Astrocyte of the spinal cord (primary cell): ENCODE measurements around the gene NLRP1.

ENCODE experiments used
- DNase-seq: peaks from one replicate; pipeline ENCODE4 v3.0.0; 2011; ENCODE audit warnings: low read depth, low spot score
- H3K4me3 ChIP-seq: 2 replicates; pipeline ENCODE4 v1.5.1; 2011; ENCODE audit warnings: low read depth, mild to moderate bottlenecking, low read length, moderate library complexity
- in situ Hi-C: cut with HindIII; loops from 2 replicates; pipeline ENCODE4 v1.10.0; 2017; ENCODE audit warnings: low sequenced_read_pairs
- TF ChIP-seq, protein P1 (sequence below): IDR thresholded peaks from 2 replicates; pipeline ENCODE4 v1.5.1; 2012; ENCODE audit warnings: low read depth, mild to moderate bottlenecking, low read length, inconsistent platforms

NLRP1 gene

DNA sequence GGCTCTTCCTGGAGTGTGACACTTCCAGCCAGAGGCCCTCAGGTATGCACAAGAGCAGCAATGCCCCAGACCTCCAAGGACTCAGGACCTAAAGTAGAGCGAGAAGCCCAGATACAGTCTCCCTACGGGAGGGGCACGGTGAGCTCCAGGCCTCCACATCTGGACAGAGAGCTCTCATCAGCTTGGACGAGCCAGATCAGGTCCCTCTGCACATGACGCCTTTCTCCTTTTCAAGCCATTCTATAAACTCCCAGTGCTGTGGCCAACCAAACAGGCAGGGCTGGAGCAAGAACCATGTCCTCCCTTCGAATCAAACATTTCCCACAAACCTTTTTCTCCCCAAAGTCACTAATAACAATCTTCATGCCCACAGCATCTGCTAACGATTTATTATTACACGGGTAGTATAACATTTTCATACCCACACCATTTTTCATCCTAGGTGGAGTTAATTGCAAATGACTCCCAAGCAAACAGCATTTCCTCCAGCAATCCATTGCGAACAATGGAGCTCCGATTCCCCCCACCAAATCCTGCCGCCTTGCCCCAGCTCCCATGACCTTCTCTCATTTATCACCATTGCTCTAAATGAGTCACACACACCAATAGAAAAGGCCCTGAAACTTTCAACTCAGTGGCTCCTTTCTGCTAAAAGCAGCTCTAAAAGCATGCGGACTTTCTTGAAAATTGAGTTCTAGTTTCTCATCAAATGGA, 24.2 kb upstream of the NLRP1 start:
- H3K4me3 ChIP-seq, result no peak overlapping the region
- in situ Hi-C loops, result no loop called here
- TF ChIP-seq, protein P1, sequence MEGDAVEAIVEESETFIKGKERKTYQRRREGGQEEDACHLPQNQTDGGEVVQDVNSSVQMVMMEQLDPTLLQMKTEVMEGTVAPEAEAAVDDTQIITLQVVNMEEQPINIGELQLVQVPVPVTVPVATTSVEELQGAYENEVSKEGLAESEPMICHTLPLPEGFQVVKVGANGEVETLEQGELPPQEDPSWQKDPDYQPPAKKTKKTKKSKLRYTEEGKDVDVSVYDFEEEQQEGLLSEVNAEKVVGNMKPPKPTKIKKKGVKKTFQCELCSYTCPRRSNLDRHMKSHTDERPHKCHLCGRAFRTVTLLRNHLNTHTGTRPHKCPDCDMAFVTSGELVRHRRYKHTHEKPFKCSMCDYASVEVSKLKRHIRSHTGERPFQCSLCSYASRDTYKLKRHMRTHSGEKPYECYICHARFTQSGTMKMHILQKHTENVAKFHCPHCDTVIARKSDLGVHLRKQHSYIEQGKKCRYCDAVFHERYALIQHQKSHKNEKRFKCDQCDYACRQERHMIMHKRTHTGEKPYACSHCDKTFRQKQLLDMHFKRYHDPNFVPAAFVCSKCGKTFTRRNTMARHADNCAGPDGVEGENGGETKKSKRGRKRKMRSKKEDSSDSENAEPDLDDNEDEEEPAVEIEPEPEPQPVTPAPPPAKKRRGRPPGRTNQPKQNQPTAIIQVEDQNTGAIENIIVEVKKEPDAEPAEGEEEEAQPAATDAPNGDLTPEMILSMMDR, result no peak
- no peak for DNase-seq

GRCh38 chr17:5607946-5608345, 23.6 kb upstream of the NLRP1 start:
- TF ChIP-seq, protein P1, result no peak
- in situ Hi-C loops, result no loop called here
- no peak for DNase-seq
- no peak overlapping the region for H3K4me3 ChIP-seq

DNA sequence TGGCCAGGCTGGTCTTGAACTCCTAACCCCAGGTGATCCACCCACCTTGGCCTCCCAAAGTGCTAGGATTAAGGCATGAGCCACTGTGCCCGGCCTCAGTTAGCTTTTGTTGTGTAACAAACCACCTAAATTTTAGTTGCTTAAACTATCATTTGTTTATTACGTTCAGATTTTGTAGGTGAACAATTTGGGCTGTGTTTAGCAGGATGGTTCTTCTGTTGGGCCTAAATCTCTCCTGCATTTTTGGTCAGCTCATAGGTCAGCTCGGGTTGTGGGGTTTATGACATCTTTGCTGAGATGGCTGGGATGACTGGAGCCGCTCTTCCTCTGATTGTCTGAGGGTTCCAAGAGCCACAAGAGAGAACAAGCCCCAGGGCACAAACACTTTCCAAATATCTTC, 21.1 kb upstream of the NLRP1 start:
- in situ Hi-C loops, result no loop called here
- H3K4me3 ChIP-seq, result no peak overlapping the region
- TF ChIP-seq, protein P1, result no peak
- no peak for DNase-seq

- TF ChIP-seq, protein P1, result no peak
Observed at GRCh38 chr17:5600041-5600440, 15.7 kb upstream of the NLRP1 start.

DNA sequence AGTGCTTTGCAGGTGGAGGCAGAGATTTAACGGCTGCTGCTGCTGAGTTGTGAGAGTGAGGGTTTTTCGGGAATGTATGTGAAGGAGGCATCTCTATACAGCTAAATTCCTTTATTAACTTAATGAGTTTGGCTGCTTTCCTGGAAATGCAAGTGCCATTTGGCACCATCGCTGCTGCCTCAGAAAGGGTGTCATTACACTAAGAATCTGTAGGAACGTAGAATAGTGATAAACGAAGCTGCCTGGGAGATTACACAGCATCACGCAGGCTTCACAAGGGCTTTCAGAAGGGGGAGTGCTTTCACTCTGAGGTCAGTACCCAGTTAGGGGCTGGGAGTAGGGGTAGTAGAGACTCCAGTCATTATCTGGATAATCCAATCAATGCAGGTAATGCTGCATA, 14.1 kb upstream of the NLRP1 start:
- TF ChIP-seq, protein P1, result no peak
- no peak overlapping the region for H3K4me3 ChIP-seq
- in situ Hi-C loops, result no loop called here
- DNase-seq, result no peak

More at GRCh38 chr17:5600041-5600440, 15.7 kb upstream of the NLRP1 start:
- no peak overlapping the region for H3K4me3 ChIP-seq
- in situ Hi-C loops, result no loop called here
- no peak for DNase-seq

- H3K4me3 ChIP-seq, result no peak overlapping the region
- in situ Hi-C loops, result no loop called here
- TF ChIP-seq, protein P1, result no peak
- no peak for DNase-seq
Observed at GRCh38 chr17:5596421-5596820, 12.1 kb upstream of the NLRP1 start.
